ENCODE data around the gene NT5C2. TPM values are rescaled to one million over a fixed set of nuclear protein-coding genes. Genes with fewer than 3 reads are reported as not detected.

Gene NT5C2
- polyA plus RNA-seq, 1 donor (not counting 4 experiments of a cell fraction or from before 2014, with no cell fraction given) = 88.6 TPM

- Histone ChIP-seq H3K79me2 (ENCODE audit: control insufficient read depth, insufficient read depth, low read length) (no peaks in the 10 kb centered on the region), H3K9me3 (ENCODE audit: control insufficient read depth, low read depth, low read length) (no peaks in the 10 kb centered on the region), H3K36me3 (ENCODE audit: control insufficient read depth in 2 of 2, extremely low read depth in 1 of 2, insufficient read depth in 2 of 2, low read length in 2 of 2) (peaks cover 33 to 34% of the 10 kb centered on the region in 2 experiments), H3K4me2 (ENCODE audit: control insufficient read depth, extremely low read depth, insufficient read depth, low read depth, low read length) (no peak overlapping the region), H3K9me1 (ENCODE audit: control insufficient read depth, extremely low read depth, insufficient read depth, low read length) (no peaks in the 10 kb centered on the region), H3K9ac (ENCODE audit: control insufficient read depth, extremely low read depth, insufficient read depth, low read length) (no peak overlapping the region), H4K20me1 (ENCODE audit: control insufficient read depth, extremely low read depth, insufficient read depth, low read length) (no peaks in the 10 kb centered on the region), H3K4me1 (ENCODE audit: control insufficient read depth, extremely low read depth, insufficient read depth, low read length) (no peaks in the 10 kb centered on the region), H3K4me3 (ENCODE audit: control insufficient read depth in 2 of 3, extremely low read depth in 1 of 3, insufficient read depth in 2 of 3, low read depth in 1 of 3, low read length in 3 of 3) (no peak overlapping the region), H3K27me3 (ENCODE audit: control insufficient read depth, extremely low read depth, insufficient read depth, low read length) (no peaks in the 10 kb centered on the region), H3K27ac (ENCODE audit: control insufficient read depth, insufficient read depth, low read length) (no peak overlapping the region), H2AFZ (ENCODE audit: control insufficient read depth, low read length) (no peak overlapping the region)
- dilution Hi-C loops (cut with MboI; ENCODE audit: extremely low pct_ligation_motif_present, low sequenced_read_pairs) = loop anchor here (25.0 kb wide), 1 partner anchor 254 kb away; the partner anchor contains the start of gene CYP17A1
- FAIRE-seq = no peak
- TF ChIP-seq CTCF (optimal IDR thresholded peaks at IDR 0.05 in 1 of 3, IDR thresholded peaks at IDR 0.05 in 1 of 3, conservative IDR thresholded peaks at IDR 0.05 in 1 of 3; ENCODE audit: extremely low read depth in 1 of 3, insufficient read depth in 2 of 3, low read length in 3 of 3) = no peak
- TF ChIP-seq EZH2 (IDR thresholded peaks at IDR 0.05; ENCODE audit: low read length) = no peak
- DNase-seq (ENCODE audit: low read depth, low spot score) = no peak
These were observed 102.2 kb downstream of the NT5C2 start for GRCh38 chr10:103090911-103091310.

- H3K9me1 ChIP-seq (ENCODE audit: control insufficient read depth, extremely low read depth, insufficient read depth, low read length) = no peaks in the 10 kb centered on the region
- H2AFZ ChIP-seq (ENCODE audit: control insufficient read depth, low read length) = no peak overlapping the region
- no peaks in the 10 kb centered on the region for H3K79me2 ChIP-seq (ENCODE audit: control insufficient read depth, insufficient read depth, low read length)
- dilution Hi-C loops (cut with MboI; ENCODE audit: extremely low pct_ligation_motif_present, low sequenced_read_pairs) = loop anchor here (25.0 kb wide), 1 partner anchor 252 kb away; the partner anchor contains the start of gene CYP17A1
- H3K27ac ChIP-seq (ENCODE audit: control insufficient read depth, insufficient read depth, low read length) = no peak overlapping the region
- TF ChIP-seq CTCF (optimal IDR thresholded peaks at IDR 0.05 in 1 of 3, IDR thresholded peaks at IDR 0.05 in 1 of 3, conservative IDR thresholded peaks at IDR 0.05 in 1 of 3; ENCODE audit: extremely low read depth in 1 of 3, insufficient read depth in 2 of 3, low read length in 3 of 3) = no peak
- TF ChIP-seq EZH2 (IDR thresholded peaks at IDR 0.05; ENCODE audit: low read length) = no peak
- H3K4me1 ChIP-seq (ENCODE audit: control insufficient read depth, extremely low read depth, insufficient read depth, low read length) = no peaks in the 10 kb centered on the region
- peaks cover 29 to 34% of the 10 kb centered on the region in 2 experiments for H3K36me3 ChIP-seq (ENCODE audit: control insufficient read depth in 2 of 2, extremely low read depth in 1 of 2, insufficient read depth in 2 of 2, low read length in 2 of 2)
- H3K9ac ChIP-seq (ENCODE audit: control insufficient read depth, extremely low read depth, insufficient read depth, low read length) = no peak overlapping the region
- FAIRE-seq (no peak), DNase-seq (ENCODE audit: low read depth, low spot score) (no peak)
- H4K20me1 ChIP-seq (ENCODE audit: control insufficient read depth, extremely low read depth, insufficient read depth, low read length) = no peaks in the 10 kb centered on the region
- H3K4me2 ChIP-seq (ENCODE audit: control insufficient read depth, extremely low read depth, insufficient read depth, low read depth, low read length) = no peak overlapping the region
- no peaks in the 10 kb centered on the region for H3K27me3 ChIP-seq (ENCODE audit: control insufficient read depth, extremely low read depth, insufficient read depth, low read length)
- H3K9me3 ChIP-seq (ENCODE audit: control insufficient read depth, low read depth, low read length) = no peaks in the 10 kb centered on the region
- H3K4me3 ChIP-seq (ENCODE audit: control insufficient read depth in 2 of 3, extremely low read depth in 1 of 3, insufficient read depth in 2 of 3, low read depth in 1 of 3, low read length in 3 of 3) = no peak overlapping the region
These were observed 103.6 kb downstream of the NT5C2 start for GRCh38 chr10:103089493-103089892.

Data from keratinocyte (primary cell).